HG03565 (cell line): ENCODE results near the gene NHLH1.

Experiments used
- ATAC-seq: cut with Tn5 transposase; IDR thresholded peaks from one replicate; pipeline ENCODE4 v1.9.1; 2021; ENCODE audit warnings: mild to moderate bottlenecking, moderate library complexity; ENCODE audit not compliant: unreplicated experiment

NHLH1 gene

DNA sequence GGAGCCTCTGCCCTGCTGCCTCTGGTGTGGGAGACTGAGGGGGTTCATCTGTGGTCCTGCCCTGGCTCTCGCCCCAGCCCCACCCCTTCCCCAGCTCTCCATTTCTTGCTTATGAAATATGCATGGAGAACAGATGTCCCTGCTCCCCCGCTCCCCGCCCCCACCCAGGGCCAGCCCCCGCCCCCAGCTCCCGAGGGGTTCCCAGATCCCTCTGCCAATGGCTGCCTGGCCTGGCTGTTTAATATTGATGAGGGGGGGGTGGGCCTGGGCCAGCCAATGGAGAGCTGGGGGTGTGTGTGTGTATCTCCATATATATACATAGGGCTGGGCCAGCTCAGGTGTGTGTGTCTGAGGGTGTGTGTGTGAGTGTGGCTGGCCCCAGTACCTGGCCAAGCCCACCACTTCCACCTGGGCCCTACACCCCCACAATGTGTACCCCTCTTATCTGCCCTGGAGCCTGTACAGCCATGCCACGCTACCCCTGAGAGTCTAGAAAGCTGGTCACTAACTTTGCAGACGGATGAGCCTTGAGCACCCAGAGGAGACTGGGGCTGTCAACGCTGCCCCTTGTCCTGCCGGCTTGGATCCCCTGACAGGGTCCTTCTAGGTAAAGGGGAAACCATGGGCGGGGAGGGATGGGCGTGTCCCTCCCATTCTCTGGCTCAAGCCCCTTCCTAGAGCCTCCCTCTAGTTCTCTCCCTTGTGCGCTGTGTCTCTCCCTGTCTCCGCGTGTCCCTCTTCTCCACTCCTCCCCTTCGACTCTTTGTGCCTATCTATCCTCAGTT, at the start of gene NHLH1:
TSS of gene NHLH1 (plus strand) at position 341 of the 785 bp plus-strand sequence. CDS start 3,661 bp downstream, outside the sequence.
- no peak for ATAC-seq

- no peak for ATAC-seq
These were observed 44.0 kb upstream of the NHLH1 start for GRCh38 chr1:160322831-160323230.

GRCh38 chr1:160325252-160325651, 41.6 kb upstream of the NHLH1 start:
- ATAC-seq, result no peak

DNA sequence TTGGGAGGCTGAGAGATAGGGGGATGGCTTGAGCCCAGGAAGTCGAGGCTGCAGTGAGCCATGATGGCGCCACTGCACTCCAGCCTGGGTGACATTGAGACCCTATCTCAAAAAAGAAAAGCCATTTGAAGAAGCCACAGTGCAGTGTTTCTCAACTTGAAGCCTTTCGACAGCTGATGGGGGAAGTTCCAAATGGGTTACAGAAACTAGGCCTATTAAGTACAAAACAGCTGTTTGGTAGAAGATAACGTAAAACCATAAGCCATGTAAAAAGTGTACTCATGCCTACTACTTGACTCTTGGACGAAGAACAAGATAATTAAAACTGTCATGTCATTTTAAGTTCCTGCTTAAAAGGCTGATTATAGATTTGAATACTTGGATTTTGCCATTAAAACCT, 40.5 kb upstream of the NHLH1 start:
- ATAC-seq, result no peak

- ATAC-seq, result no peak
These were observed 38.7 kb upstream of the NHLH1 start for GRCh38 chr1:160328184-160328583.

DNA sequence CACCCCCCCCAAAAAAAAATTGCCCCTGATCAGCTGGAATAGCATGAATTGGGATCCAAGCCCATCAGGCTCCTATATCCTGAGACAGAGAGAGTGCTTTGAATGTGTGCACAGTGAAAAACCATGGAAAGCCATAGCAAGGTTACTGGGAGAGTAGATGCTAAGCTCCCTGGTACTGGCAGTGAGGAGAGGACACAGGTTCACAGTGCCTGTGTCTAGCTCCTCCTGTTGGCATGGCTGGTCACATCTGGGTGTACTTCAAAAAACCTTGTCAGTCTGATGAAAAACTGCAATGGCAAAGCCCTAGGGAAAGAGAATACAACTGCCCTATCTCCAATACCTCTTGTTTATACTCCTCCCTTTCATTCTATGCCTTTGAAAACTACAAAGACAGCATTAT, 36.8 kb upstream of the NHLH1 start:
- ATAC-seq, result no peak

- ATAC-seq, result no peak
These were observed 34.4 kb upstream of the NHLH1 start for GRCh38 chr1:160332516-160332915.

DNA sequence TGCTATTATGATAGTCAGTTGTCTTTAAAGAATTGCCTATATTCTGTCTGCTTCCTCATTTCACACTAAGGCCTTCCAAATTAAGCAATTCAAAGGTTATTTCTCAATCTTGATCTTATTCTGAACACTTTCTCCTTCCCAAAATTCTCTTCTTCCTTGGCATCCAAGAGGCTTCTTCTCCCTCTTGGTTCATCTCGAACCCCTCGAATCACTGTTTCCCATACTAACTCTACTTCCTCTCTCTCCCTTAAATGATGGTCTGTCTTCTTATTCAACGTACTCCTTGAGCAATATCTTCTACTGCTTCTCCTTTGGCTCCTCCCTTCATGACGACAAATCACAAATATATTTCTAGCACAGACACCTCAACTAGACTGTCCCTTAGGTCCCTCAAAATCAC, 28.3 kb upstream of the NHLH1 start:
- ATAC-seq, result no peak

DNA sequence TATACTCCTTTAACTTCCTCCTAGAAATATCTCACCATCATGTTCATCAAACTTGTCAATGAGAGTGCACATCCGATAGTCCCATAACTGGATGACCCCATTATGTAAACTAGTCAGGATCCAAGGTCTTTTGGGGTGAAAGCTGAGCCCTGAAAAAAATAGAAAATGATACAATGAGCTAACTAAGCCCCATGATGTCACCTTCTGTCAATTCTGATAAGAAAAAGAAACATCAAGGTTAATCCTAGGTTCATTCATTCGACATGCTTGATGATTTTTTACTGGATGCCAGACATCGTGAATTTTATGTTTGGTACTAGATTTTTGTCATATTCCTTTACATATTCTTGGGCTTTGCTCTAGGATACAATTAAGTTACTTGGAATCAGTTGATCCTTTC, 26.7 kb upstream of the NHLH1 start:
- no peak for ATAC-seq

GRCh38 chr1:160340866-160341265, 26.0 kb upstream of the NHLH1 start:
- ATAC-seq, result no peak

DNA sequence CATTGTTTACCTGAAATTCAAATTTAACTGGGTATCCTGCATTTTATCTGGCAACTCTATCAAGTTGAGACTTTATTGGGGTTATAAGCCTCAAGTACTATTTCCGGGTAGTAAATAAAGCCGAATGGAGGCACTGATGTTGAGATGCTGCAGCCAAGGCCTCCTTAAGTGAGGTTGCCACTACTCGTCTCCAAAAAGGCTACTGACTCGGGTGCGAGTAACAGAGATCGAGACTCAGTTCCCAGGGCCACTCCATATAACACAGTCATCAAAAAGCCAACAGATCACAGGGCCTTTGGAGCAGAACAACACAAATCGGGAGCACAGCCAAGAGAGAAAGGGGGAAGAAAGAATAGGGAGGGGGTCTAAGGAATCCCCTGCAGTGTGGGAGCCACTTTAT, 24.3 kb upstream of the NHLH1 start:
- no peak for ATAC-seq

DNA sequence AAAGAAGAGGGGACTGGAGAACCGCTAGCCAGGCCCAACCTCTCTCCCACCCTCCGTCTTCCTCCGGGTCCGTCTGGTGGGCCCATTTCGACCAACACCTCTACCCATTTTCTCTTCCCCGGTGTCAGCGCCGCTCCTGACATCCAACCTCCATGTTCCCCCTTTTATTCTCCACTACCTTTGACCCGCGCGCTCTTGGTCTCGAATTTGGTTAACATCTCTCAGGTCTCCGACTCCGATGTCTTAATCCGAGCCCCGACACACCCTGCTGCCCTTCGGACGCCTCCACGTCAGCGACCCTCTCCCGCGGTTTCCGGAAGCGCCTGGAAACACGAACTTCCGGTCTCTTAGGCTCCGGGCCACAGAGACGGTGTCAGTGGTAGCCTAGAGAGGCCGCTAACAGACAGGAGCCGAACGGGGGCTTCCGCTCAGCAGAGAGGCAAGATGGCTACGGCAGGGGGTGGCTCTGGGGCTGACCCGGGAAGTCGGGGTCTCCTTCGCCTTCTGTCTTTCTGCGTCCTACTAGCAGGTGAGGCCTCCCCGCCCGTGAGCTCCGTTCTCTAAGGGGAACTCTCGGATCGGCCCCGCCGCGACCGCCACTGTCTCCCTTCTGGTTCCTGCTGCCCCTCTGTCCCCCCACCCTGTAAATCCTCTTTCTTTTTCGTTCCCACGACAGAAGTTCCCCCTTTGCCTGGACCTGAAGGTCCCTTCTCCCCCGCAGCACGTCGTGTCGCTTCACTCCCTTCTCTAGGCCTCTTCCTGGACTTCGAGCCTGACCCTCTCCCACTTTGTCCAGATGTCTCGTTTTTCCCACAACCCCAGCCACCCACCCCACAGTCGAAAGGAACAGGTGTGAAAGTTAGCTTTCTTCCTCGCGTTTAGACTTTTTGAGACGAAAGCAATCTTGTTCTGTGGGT, 23.7 kb upstream of the NHLH1 start, which contains the start of the genes COPA and NCSTN:
TSS of gene COPA (minus strand) at position 298 of the 917 bp plus-strand sequence. CDS start at position 218, 80 bp downstream.
TSS of gene NCSTN (plus strand) at position 431 of the 917 bp plus-strand sequence. CDS start at position 445, 14 bp downstream.
- peak; percentile 85 for ATAC-seq

DNA sequence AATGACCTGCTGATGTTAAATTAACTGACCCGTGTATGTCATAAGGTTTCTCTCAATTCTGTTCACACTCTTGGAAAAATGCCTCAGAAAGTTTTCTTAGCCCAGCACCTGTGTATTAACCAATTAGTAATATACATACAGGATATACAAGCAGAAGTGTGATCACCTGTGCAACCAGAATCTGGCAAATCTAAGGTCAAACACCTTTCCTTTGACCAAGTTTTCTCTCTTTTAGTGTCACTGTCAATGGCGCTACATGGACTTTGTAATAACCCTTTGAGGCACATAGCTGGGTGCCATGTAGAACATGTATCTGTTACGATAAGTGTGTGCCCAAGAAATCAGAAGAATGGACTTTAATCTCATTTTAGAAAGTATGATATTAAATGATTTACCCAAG, 22.6 kb upstream of the NHLH1 start:
- no peak for ATAC-seq

DNA sequence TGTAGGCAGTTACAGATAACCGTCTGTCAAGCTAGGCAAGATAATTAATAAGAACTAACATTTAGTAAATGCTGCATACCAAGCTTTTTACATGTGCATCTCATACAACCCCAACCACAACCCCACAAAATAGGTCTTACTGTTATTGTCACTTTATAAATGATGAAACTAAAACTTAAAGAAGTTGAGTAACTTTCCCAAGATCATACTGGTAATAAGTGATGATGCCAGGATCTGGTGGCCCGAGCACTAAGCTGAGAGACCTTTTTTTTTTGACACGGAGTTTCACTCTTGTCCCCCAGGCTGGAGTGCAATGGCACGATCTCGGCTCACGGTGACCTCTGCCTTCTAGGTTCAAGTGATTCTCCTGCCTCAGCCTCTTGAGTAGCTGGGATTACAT, 21.9 kb upstream of the NHLH1 start:
- no peak for ATAC-seq

GRCh38 chr1:160346463-160346862, 20.4 kb upstream of the NHLH1 start:
- ATAC-seq, result no peak

DNA sequence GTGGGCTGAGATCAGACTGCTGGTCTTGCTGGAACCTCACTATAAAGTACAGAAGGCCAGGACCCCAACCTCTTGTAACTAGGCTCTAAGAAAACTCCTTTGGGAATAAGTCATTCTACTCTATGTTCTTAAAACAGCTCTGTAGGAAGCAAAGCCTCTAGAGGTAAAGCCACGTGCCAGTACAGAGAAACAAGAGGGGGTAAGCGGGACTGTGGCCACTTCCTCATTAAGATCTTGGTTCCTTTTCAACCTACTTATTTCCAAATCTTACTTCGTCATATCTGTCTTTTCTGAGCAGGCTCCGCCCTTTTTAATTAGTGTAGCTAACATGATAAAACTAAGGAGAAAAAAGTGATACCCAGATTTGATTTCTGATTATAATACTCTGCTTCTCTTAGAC, 19.9 kb upstream of the NHLH1 start:
- ATAC-seq, result no peak

GRCh38 chr1:160351629-160352028, 15.2 kb upstream of the NHLH1 start:
- ATAC-seq, result no peak

- ATAC-seq, result no peak
These were observed 14.3 kb upstream of the NHLH1 start for GRCh38 chr1:160352555-160352954.

DNA sequence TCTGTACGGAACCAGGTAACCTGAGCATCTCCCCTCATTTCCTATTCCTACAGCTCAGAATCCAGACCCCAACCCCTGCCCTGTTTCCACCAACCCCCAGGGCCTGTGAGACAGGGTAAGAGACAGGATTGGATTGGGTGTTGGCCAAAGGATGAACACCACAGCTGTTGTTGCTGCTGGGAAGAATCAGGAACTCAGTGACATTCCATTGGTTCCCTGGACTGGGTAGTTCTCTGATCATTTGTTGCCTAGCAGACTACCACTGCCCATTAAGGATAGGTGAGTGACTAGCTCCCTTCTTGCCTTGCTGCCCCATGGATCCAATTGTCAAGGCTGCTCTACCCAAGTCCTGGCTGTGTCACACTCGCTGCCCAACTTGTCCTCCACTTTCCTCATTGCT, 13.6 kb upstream of the NHLH1 start:
- ATAC-seq, result no peak

- ATAC-seq, result no peak
These were observed 12.4 kb upstream of the NHLH1 start for GRCh38 chr1:160354388-160354985.

DNA sequence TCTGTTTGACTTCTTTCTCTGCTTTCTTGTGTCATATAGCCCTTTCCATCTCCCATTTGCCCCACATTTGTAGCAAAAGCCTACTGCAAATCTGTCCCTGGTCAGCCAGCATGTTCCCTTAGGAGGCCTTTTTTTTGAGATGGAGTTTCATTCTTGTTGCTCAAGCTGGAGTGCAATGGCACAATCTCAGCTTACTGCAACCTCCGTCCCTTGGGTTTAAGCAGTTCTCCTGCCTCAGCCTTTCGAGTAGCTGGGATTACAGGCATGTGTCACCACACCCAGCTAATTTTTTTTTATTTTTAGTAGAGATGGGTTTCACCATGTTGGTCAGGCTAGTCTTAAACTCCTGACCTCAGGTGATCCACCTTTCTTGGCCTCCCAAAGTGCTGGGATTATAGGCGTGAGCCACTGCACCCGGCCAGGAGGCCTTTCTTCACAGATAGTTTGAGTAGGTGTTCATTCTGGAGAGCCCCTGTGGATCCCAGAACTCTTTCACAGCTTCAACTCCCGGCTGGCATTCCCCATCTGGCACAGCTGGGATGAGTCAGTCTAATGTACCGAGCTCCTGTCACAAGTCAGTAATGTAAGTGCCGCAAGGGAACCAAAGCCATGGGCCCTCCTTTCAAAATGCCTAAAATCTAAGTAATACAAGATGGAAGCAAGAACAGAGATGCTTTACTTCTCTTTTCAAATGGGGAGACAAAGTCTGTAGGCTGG, 9.4 kb upstream of the NHLH1 start:
- no peak for ATAC-seq
